Endothelial cell of umbilical vein (primary cell): Measurements from ENCODE around the gene PPP5C. TPM values are rescaled to one million over a fixed set of nuclear protein-coding genes. Genes with fewer than 3 reads are reported as not detected.

ENCODE experiments used
- BruUV-seq: library from RNA; stranded (reverse); fragments of 400-500 nt; replicated peaks from 2 replicates; lab custom pipeline; 2021; lab: Mats Ljungman, UMichigan
- CTCF ChIA-PET: fragments of 300-600, 350-600 bp; sonication (Branson Sonifier 250); formaldehyde crosslinking; loops from one replicate; lab custom pipeline; 2021; ENCODE audit warnings: antibody characterized with exemption, inconsistent platforms; lab: Charles Lee
- POLR2A ChIA-PET: fragments of 300-600, 350-600 bp; sonication (Branson Sonifier 250); formaldehyde crosslinking; loops from one replicate; lab custom pipeline; 2021; ENCODE audit warnings: antibody characterized with exemption, inconsistent platforms; lab: Charles Lee
- DNase-seq: peaks from one replicate; pipeline ENCODE4 v3.0.0-alpha.2; 2011; ENCODE audit warnings: low read depth, low spot score
- FAIRE-seq: peaks from 2 replicates; lab custom pipeline; 2011; peaks lifted over from hg19 to GRCh38; lab: Jason Lieb, UNC
- H2AFZ ChIP-seq: 2 replicates; pipeline ENCODE4 v1.6.0; 2012; ENCODE audit warnings: low read depth, low read length, control low read depth, inconsistent platforms
- H3K27ac ChIP-seq: 2 replicates; pipeline ENCODE4 v1.5.1; 2011; ENCODE audit warnings: low read depth, mild to moderate bottlenecking, control low read depth, low read length, moderate library complexity; ENCODE audit not compliant: insufficient read depth
- H3K27me3 ChIP-seq, 2 experiments: 2 replicates each; pipeline versions ENCODE4 v1.6.0 to v1.6.1; 2011; ENCODE audit warnings: low read length in 2 of 2, mixed read lengths in 1 of 2; ENCODE audit not compliant: control insufficient read depth in 2 of 2, insufficient read depth in 2 of 2
- H3K36me3 ChIP-seq, 2 experiments: 2 replicates in 1 of 2; 3 replicates in 1 of 2; pipeline ENCODE4 v1.5.1; 2011; ENCODE audit warnings: low read length in 2 of 2, mild to moderate bottlenecking in 1 of 2, moderate library complexity in 1 of 2; ENCODE audit not compliant: control insufficient read depth in 2 of 2, insufficient read depth in 2 of 2; ENCODE audit errors: extremely low read depth in 1 of 2
- H3K4me1 ChIP-seq: 3 replicates; pipeline ENCODE4 v1.5.1; 2011; ENCODE audit warnings: mild to moderate bottlenecking, low read length; ENCODE audit not compliant: control insufficient read depth, insufficient read depth; ENCODE audit errors: extremely low read depth
- H3K4me2 ChIP-seq: 2 replicates; pipeline ENCODE4 v1.6.1; 2011; ENCODE audit warnings: low read length, control low read depth, mixed read lengths; ENCODE audit not compliant: insufficient read depth
- H3K4me3 ChIP-seq, 3 experiments: fragments of 200-600 bp in 1 of 3; sonication (generic), shearing (Covaris generic) in 1 of 3; replicated peaks in 1 of 3; 2 replicates each; pipeline ENCODE4 v1.5.1; 2011 to 2016; ENCODE audit warnings: control low read depth in 3 of 3, low read length in 3 of 3, mild to moderate bottlenecking in 2 of 3, inconsistent platforms in 1 of 3, low read depth in 1 of 3, moderate library complexity in 1 of 3; ENCODE audit not compliant: insufficient read depth in 1 of 3
- H3K79me2 ChIP-seq: 2 replicates; pipeline ENCODE4 v1.6.0; 2012; ENCODE audit warnings: low read length, inconsistent platforms; ENCODE audit not compliant: control insufficient read depth, insufficient read depth
- H3K9ac ChIP-seq: replicated peaks from 2 replicates; pipeline ENCODE3; 2011; ENCODE audit warnings: low read length, control low read depth; ENCODE audit not compliant: insufficient read depth; ENCODE audit errors: extremely low read depth
- H3K9me1 ChIP-seq: replicated peaks from 3 replicates; pipeline ENCODE4 v1.6.0; 2011; ENCODE audit warnings: mild to moderate bottlenecking, low read length; ENCODE audit not compliant: control insufficient read depth, insufficient read depth; ENCODE audit errors: extremely low read depth
- H3K9me3 ChIP-seq: replicated peaks from 2 replicates; pipeline ENCODE4 v1.5.1; 2012; ENCODE audit warnings: low read length, inconsistent platforms; ENCODE audit not compliant: control insufficient read depth, insufficient read depth
- H4K20me1 ChIP-seq: replicated peaks from 2 replicates; pipeline ENCODE3; 2011; ENCODE audit warnings: mild to moderate bottlenecking, low read length; ENCODE audit not compliant: control insufficient read depth, insufficient read depth; ENCODE audit errors: extremely low read depth
- EZH2 ChIP-seq: IDR thresholded peaks from 2 replicates; pipeline ENCODE4 v1.6.1; 2012; ENCODE audit warnings: borderline replicate concordance, low read depth, mild to moderate bottlenecking, moderate library complexity, low read length, inconsistent platforms; ENCODE audit not compliant: severe bottlenecking
- FOS ChIP-seq: IDR thresholded peaks from 2 replicates; pipeline ENCODE4 v1.6.1; 2011; ENCODE audit warnings: mild to moderate bottlenecking, low read length, moderate library complexity, borderline replicate concordance; ENCODE audit not compliant: insufficient read depth
- GATA2 ChIP-seq: IDR thresholded peaks from 2 replicates; pipeline ENCODE4 v1.7.0; 2011; ENCODE audit warnings: low read depth, mild to moderate bottlenecking, moderate library complexity, mixed read lengths, low read length; ENCODE audit not compliant: insufficient read length, insufficient read depth
- JUN ChIP-seq: IDR thresholded peaks from 2 replicates; pipeline ENCODE4 v1.6.1; 2011; ENCODE audit warnings: borderline replicate concordance, low read depth; ENCODE audit not compliant: insufficient read length, insufficient read depth
- MYC ChIP-seq: IDR thresholded peaks from one replicate; pipeline ENCODE4 v1.6.1; 2011; ENCODE audit warnings: mild to moderate bottlenecking, low read depth, low read length
- POLR2A ChIP-seq: IDR thresholded peaks from 2 replicates; pipeline ENCODE4 v1.6.1; 2012; ENCODE audit warnings: low read depth, mild to moderate bottlenecking, control low read depth, low read length
- POLR2AphosphoS5 ChIP-seq: IDR thresholded peaks from 2 replicates; pipeline ENCODE4 v1.6.1; 2012; ENCODE audit warnings: low read depth, mild to moderate bottlenecking, control low read depth, low read length, moderate library complexity; ENCODE audit not compliant: insufficient read depth
- dilution Hi-C: fragments of 300-500 bp; cut with MboI; formaldehyde crosslinking; loops from one replicate; pipeline ENCODE4 v1.15.0; 2019; ENCODE audit warnings: low sequenced_read_pairs; ENCODE audit not compliant: extremely low pct_ligation_motif_present
- intact Hi-C: fragments of 100-400 bp; cut with micrococcal nuclease; formaldehyde crosslinking; loops from one replicate; pipeline ENCODE4 v1.10.0; 2022
- polyA plus RNA-seq, 4 experiments: library from polyadenylated mRNA; depleted of rRNA in 3 of 4; stranded (reverse) in 3 of 4; unstranded in 1 of 4; fragments of >200 nt; gene quantifications; 2 replicates each; pipeline versions ENCODE4 v1.2.1 to v1.2.3, GENCODE V29; 2011 to 2012; ENCODE audit warnings: missing spikeins in 1 of 4
- total RNA-seq: library from RNA; stranded (reverse); gene quantifications from 2 replicates; pipeline ENCODE4 v1.2.3, GENCODE V29; 2021
- TF ChIP-seq, protein P1 (sequence below): IDR thresholded peaks from 2 replicates; pipeline ENCODE4 v1.6.1; 2011; ENCODE audit not compliant: insufficient read depth, insufficient read length
- TF ChIP-seq, protein P2 (sequence below), 2 donors: IDR thresholded peaks; 1 replicate in 1 of 2; 2 replicates in 1 of 2; pipeline ENCODE4 v1.5.1; 2011; ENCODE audit warnings: low read length in 2 of 2, mild to moderate bottlenecking in 2 of 2, moderate library complexity in 2 of 2, control low read depth in 1 of 2, inconsistent platforms in 1 of 2, low read depth in 1 of 2; ENCODE audit not compliant: insufficient read depth in 1 of 2; ENCODE audit errors: extremely low read depth in 1 of 2

Gene PPP5C
- total and polyA plus RNA-seq, 2 donors (not counting 3 experiments of a cell fraction or from before 2014, with no cell fraction given): 114 to 172 TPM

DNA sequence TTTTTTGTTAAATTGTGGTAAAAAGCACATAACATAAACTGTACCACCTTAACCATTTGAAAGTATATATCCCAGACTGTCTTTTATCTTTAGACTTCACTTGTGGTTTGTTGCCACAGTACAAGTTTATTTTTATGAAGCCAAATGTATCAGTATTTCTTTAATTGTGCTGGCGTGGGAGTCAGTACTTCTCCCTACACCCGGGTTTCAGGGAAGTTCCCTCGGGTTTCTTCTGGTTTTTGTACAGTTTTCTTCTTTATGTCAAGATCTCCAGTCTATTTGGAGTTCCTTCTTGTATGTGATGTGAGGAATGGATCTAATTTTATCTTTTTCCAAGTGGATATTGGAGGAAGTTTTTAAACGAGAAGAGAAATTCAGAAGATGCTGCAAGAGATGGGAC is 46.0 kb downstream of the PPP5C start:
- no peaks in the 10 kb centered on the region for H3K4me1 ChIP-seq
- no peaks in the 10 kb centered on the region for H4K20me1 ChIP-seq
- H3K9me3 ChIP-seq: no peaks in the 10 kb centered on the region
- ChIA-PET CTCF (interaction anchor here (1.1 to 1.8 kb wide), 2 partner anchors 20 to 112 kb away, joined by 4 to 5 read pairs; no protein-coding TSS in a partner anchor), POLR2A (no interaction called here)
- H3K27ac ChIP-seq: no peak overlapping the region
- no peak overlapping the region for H3K9ac ChIP-seq
- H3K4me2 ChIP-seq: no peak overlapping the region
- H3K9me1 ChIP-seq: no peaks in the 10 kb centered on the region
- no peaks in the 10 kb centered on the region for H3K79me2 ChIP-seq
- FAIRE-seq: no peak
- intact Hi-C loops (no loop called here), dilution Hi-C loops (no loop called here)
- H3K4me3 ChIP-seq: no peak overlapping the region
- H3K36me3 ChIP-seq: peaks cover 10 to 27% of the 10 kb centered on the region in 2 experiments
- no TSS peak for BruUV-seq
- TF ChIP-seq MYC (no peak), EZH2 (no peak), FOS (no peak), JUN (no peak), GATA2 (no peak), POLR2A (no peak), POLR2AphosphoS5 (no peak)
- TF ChIP-seq, protein P1, sequence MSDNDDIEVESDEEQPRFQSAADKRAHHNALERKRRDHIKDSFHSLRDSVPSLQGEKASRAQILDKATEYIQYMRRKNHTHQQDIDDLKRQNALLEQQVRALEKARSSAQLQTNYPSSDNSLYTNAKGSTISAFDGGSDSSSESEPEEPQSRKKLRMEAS: no peak
- TF ChIP-seq, protein P2, sequence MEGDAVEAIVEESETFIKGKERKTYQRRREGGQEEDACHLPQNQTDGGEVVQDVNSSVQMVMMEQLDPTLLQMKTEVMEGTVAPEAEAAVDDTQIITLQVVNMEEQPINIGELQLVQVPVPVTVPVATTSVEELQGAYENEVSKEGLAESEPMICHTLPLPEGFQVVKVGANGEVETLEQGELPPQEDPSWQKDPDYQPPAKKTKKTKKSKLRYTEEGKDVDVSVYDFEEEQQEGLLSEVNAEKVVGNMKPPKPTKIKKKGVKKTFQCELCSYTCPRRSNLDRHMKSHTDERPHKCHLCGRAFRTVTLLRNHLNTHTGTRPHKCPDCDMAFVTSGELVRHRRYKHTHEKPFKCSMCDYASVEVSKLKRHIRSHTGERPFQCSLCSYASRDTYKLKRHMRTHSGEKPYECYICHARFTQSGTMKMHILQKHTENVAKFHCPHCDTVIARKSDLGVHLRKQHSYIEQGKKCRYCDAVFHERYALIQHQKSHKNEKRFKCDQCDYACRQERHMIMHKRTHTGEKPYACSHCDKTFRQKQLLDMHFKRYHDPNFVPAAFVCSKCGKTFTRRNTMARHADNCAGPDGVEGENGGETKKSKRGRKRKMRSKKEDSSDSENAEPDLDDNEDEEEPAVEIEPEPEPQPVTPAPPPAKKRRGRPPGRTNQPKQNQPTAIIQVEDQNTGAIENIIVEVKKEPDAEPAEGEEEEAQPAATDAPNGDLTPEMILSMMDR (IDR thresholded peaks at IDR 0.05; ENCODE audit: extremely low read depth in 1 of 2, insufficient read depth in 1 of 2, low read depth in 1 of 2, low read length in 2 of 2): no peak
- H2AFZ ChIP-seq: no peak overlapping the region
- no peak for DNase-seq
- H3K27me3 ChIP-seq: no peaks in the 10 kb centered on the region
